Tibial nerve (tissue), 4 donors: Measurements from ENCODE around the gene S100A6.

Experiments
- CTCF ChIP-seq, 5 experiments: fragments of 200-600 bp in 3 of 5; fragments of 450-650 bp in 2 of 5; sonication (generic) in 3 of 5; IDR thresholded peaks; one replicate each; pipeline ENCODE4 v1.5.1; 2016 to 2019; ENCODE audit warnings: antibody characterized with exemption in 5 of 5, mild to moderate bottlenecking in 3 of 5, moderate library complexity in 2 of 5
- EP300 ChIP-seq, 2 donors: sonication (generic); formaldehyde crosslinking; IDR thresholded peaks; one replicate each; pipeline ENCODE4 v1.6.1; 2017; ENCODE audit warnings: antibody characterized with exemption in 2 of 2, mild to moderate bottlenecking in 1 of 2
- POLR2A ChIP-seq, 2 donors: fragments of 450-650 bp; IDR thresholded peaks; one replicate each; pipeline ENCODE4 v1.6.1; 2017; ENCODE audit warnings: antibody characterized with exemption in 2 of 2, mild to moderate bottlenecking in 2 of 2, moderate library complexity in 2 of 2

- peak in 1 of 2 donors; percentile 38 for TF ChIP-seq POLR2A (IDR thresholded peaks at IDR 0.05)
- TF ChIP-seq CTCF (IDR thresholded peaks at IDR 0.05), result peak in 1 of 5 experiments; percentile 36
- peak; percentile 66 to 90 for TF ChIP-seq EP300 (IDR thresholded peaks at IDR 0.05)
Observed at GRCh38 chr1:153566414-153567371, 30.9 kb upstream of the S100A6 start.
